ENCODE measurements around the gene GPHN. TPM values are rescaled to one million over a fixed set of nuclear protein-coding genes. Genes with fewer than 3 reads are reported as not detected.
A peak's percentile ranks its signal among the peaks of the same experiment; 100 is the strongest.

The GPHN gene
- polyA plus RNA-seq, 4 donors, result 10.0 to 26.2 (median 22.4) TPM

DNA sequence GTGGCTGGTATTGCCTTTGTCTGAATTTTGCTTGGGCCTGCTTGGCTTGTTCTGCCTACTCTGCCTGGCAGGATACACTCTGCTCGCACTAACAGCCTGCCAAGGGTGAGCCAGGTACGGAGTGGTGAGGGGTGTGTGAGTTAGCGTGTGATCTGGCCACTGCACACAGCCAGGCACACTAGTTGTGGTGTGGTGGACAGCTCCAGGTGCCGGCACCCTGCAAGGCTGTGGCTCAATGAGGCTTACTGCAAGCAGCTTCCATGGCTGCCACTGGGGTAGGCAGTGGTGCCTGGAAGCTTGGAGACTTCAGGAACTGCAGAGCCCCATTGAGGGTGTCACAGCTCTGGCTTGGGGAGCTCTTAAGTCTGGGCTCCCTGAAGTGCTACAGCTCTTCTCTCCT lies 87.4 kb downstream of the GPHN start:
- H3K36me3 ChIP-seq (ENCODE audit: control insufficient read depth in 3 of 3, insufficient read depth in 2 of 3, low read depth in 1 of 3, low read length in 3 of 3), result peaks cover 0 to 2% (median 0%) of the 10 kb centered on the region in 3 donors
- H3K4me3 ChIP-seq (ENCODE audit: low read depth in 1 of 3, low read length in 3 of 3), result no peak overlapping the region
- H3K27ac ChIP-seq (ENCODE audit: low read depth in 1 of 3, low read length in 2 of 3), result no peak overlapping the region
- no peak for DNase-seq
- H3K27me3 ChIP-seq (ENCODE audit: control insufficient read depth in 3 of 3, insufficient read depth in 3 of 3, low read length in 3 of 3), result no peaks in the 10 kb centered on the region
- peaks cover 0 to 26% of the 10 kb centered on the region in 2 donors for H3K9me3 ChIP-seq (ENCODE audit: control insufficient read depth in 2 of 2, insufficient read depth in 1 of 2, low read depth in 1 of 2, low read length in 1 of 2)
- FAIRE-seq, result no peak
- no peaks in the 10 kb centered on the region for H3K4me1 ChIP-seq (ENCODE audit: control insufficient read depth in 3 of 3, insufficient read depth in 2 of 3, low read depth in 1 of 3, low read length in 2 of 3)
- WGBS, 3 donors, result 94 to 98% (median 96%) methylated on average over 4 of the region's 4 CpGs

DNA sequence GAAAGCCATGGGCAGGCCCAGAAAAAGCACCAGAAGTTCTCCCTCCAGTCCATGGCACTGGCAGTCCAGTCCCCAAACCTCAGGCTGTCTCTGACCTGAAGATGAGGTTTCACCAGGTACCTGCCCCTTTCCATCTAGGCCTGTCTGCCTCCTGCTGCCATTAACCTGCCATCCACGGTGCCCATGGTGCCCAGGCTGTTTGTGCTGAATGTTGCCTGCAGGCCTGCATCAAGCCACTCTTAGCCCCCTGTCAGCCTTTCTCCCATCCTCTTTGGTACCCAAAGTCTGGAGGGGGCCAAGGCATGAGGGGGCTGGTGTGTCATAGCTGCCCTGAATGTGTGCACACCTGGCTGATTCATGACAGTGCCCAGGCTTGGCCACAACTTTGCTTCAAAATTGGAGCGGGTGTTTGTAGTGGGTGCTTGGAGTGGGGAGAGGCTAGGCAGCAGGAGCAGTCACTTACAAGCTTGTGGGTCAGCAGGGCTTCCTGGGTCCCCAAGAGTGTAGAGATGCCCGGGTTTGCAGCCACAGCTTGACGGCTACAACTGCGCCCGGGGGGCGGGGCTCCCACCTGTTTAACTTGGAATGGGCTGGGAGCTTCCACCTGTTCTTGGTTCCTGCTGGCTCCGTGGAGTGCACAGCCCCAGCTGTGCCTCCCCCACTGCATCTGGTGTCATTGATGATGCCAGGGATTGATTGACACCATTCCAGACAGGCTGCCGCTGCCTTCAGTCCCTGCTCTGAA lies 88.5 kb downstream of the GPHN start:
- Histone ChIP-seq H3K27me3 (ENCODE audit: control insufficient read depth in 3 of 3, insufficient read depth in 3 of 3, low read length in 3 of 3) (no peaks in the 10 kb centered on the region), H3K4me1 (ENCODE audit: control insufficient read depth in 3 of 3, insufficient read depth in 2 of 3, low read depth in 1 of 3, low read length in 2 of 3) (no peaks in the 10 kb centered on the region), H3K27ac (ENCODE audit: low read depth in 1 of 3, low read length in 2 of 3) (no peak overlapping the region), H3K9me3 (ENCODE audit: control insufficient read depth in 2 of 2, insufficient read depth in 1 of 2, low read depth in 1 of 2, low read length in 1 of 2) (peaks cover 0 to 26% of the 10 kb centered on the region in 2 donors), H3K36me3 (ENCODE audit: control insufficient read depth in 3 of 3, insufficient read depth in 2 of 3, low read depth in 1 of 3, low read length in 3 of 3) (peaks cover 0 to 2% (median 0%) of the 10 kb centered on the region in 3 donors), H3K4me3 (ENCODE audit: low read depth in 1 of 3, low read length in 3 of 3) (no peak overlapping the region)
- 93 to 96% (median 95%) methylated on average over 9 of the region's 9 CpGs for WGBS, 3 donors
- DNase-seq, result no peak
- FAIRE-seq, result no peak

DNA sequence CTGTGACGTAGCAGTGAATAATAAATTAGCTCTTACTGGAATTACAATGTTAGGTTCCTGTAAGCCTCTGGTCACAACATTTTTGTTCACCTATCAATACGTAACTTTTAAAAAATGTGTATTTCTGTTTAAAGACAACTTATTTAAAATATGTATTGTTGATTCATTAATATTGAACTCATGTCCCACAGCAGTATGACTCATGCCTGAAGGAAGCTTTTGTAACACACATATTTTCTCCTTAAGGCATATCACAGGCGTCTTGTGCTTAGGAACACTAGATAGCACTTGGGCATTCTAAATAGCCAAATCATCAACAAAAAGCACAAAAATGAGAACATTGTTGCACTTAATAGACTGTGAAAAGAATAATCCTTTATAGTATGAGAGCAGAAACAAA lies 92.5 kb downstream of the GPHN start:
- no peak overlapping the region for H3K4me3 ChIP-seq (ENCODE audit: low read depth in 1 of 3, low read length in 3 of 3)
- H3K9me3 ChIP-seq (ENCODE audit: control insufficient read depth in 2 of 2, insufficient read depth in 1 of 2, low read depth in 1 of 2, low read length in 1 of 2), result peaks cover 0 to 24% of the 10 kb centered on the region in 2 donors
- WGBS, 3 donors, result 90 to 91% (median 91%) methylated on average over 3 of the region's 3 CpGs
- no peaks in the 10 kb centered on the region for H3K27me3 ChIP-seq (ENCODE audit: control insufficient read depth in 3 of 3, insufficient read depth in 3 of 3, low read length in 3 of 3)
- DNase-seq (no peak), FAIRE-seq (no peak)
- peaks cover 0 to 2% (median 0%) of the 10 kb centered on the region in 3 donors for H3K36me3 ChIP-seq (ENCODE audit: control insufficient read depth in 3 of 3, insufficient read depth in 2 of 3, low read depth in 1 of 3, low read length in 3 of 3)
- no peak overlapping the region for H3K27ac ChIP-seq (ENCODE audit: low read depth in 1 of 3, low read length in 2 of 3)
- H3K4me1 ChIP-seq (ENCODE audit: control insufficient read depth in 3 of 3, insufficient read depth in 2 of 3, low read depth in 1 of 3, low read length in 2 of 3), result no peaks in the 10 kb centered on the region

DNA sequence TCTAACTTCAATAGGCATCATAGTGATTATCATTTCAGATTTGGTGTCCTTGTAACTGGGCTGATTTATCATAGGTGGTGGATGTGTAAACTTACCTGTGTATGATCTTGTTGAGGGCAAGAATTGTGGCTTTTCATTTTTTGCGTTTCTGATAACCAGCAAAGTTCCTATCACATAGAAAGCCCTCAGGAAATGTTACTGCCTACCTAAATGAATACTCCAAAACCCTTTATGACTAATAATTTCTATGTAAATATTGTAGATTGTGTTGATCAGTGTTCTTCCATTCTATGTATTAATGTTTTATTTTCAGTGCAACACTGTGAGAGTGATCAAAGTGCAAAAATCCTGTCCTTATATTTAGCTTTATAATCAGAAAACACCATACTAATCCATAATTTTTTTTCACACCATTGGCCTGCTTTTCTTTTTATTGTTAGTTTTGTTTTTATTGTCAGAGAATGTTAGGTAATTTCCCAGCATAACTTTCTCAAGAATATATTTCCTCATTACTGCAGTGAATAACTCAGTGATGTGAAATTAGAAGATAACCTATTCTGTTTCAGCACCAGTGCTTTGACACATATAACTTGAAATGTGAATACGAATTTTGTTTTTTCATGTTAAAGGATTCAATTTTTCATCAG lies 94.1 kb downstream of the GPHN start:
- Histone ChIP-seq H3K27ac (ENCODE audit: low read depth in 1 of 3, low read length in 2 of 3) (no peak overlapping the region), H3K4me3 (ENCODE audit: low read depth in 1 of 3, low read length in 3 of 3) (no peak overlapping the region), H3K36me3 (ENCODE audit: control insufficient read depth in 3 of 3, insufficient read depth in 2 of 3, low read depth in 1 of 3, low read length in 3 of 3) (peaks cover 0 to 2% (median 0%) of the 10 kb centered on the region in 3 donors), H3K27me3 (ENCODE audit: control insufficient read depth in 3 of 3, insufficient read depth in 3 of 3, low read length in 3 of 3) (no peaks in the 10 kb centered on the region), H3K4me1 (ENCODE audit: control insufficient read depth in 3 of 3, insufficient read depth in 2 of 3, low read depth in 1 of 3, low read length in 2 of 3) (no peaks in the 10 kb centered on the region), H3K9me3 (ENCODE audit: control insufficient read depth in 2 of 2, insufficient read depth in 1 of 2, low read depth in 1 of 2, low read length in 1 of 2) (peaks cover 0 to 8% of the 10 kb centered on the region in 2 donors)
- FAIRE-seq (no peak), DNase-seq (peak; percentile 3 to 15)
- WGBS, 3 donors, result 6 to 40% (median 8%) methylated on average over 2 of the region's 2 CpGs

DNA sequence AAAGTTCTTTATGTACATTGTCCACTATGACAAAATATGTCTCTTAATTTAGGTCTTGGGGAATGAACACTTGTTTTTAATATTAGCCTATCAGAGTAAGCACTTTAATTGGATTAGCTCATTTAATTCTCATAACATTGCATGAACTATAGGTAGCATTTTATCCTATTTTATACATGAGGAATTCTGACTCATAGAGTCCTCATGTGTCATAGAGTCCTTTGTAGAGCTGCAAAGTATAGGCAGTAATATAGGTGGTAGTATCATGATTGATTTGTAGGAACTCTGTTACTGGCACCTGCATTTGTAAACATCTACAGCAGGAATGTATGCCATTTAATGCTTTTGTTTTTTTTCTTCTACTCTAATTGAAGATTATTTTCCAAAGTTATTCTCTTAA lies 96.0 kb downstream of the GPHN start:
- H3K4me3 ChIP-seq (ENCODE audit: low read depth in 1 of 3, low read length in 3 of 3), result no peak overlapping the region
- H3K36me3 ChIP-seq (ENCODE audit: control insufficient read depth in 3 of 3, insufficient read depth in 2 of 3, low read depth in 1 of 3, low read length in 3 of 3), result no peaks in the 10 kb centered on the region
- H3K27me3 ChIP-seq (ENCODE audit: control insufficient read depth in 3 of 3, insufficient read depth in 3 of 3, low read length in 3 of 3), result no peaks in the 10 kb centered on the region
- H3K27ac ChIP-seq (ENCODE audit: low read depth in 1 of 3, low read length in 2 of 3), result no peak overlapping the region
- DNase-seq (no peak), FAIRE-seq (no peak)
- no peaks in the 10 kb centered on the region for H3K9me3 ChIP-seq (ENCODE audit: control insufficient read depth in 2 of 2, insufficient read depth in 1 of 2, low read depth in 1 of 2, low read length in 1 of 2)
- no peaks in the 10 kb centered on the region for H3K4me1 ChIP-seq (ENCODE audit: control insufficient read depth in 3 of 3, insufficient read depth in 2 of 3, low read depth in 1 of 3, low read length in 2 of 3)

DNA sequence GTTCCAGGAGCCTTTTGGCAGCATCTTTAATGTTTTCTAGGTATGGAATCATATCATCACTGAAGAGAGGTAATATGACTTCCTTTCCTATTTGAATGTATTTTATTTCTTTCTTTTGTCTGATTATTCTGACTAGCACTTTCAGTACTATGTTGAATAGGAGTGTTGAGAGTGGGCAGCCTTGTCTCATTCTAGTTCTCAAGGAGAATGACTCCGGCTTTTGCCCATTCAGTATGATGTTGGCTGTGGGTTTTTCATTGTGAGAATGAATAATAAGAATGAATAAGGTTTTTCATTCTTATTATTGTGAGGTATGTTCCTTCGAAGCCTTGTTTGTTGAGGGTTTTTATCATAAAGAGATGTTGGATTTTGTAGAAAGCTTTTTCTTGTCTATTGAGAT lies 98.9 kb downstream of the GPHN start:
- no peak overlapping the region for H3K4me3 ChIP-seq (ENCODE audit: low read depth in 1 of 3, low read length in 3 of 3)
- H3K27me3 ChIP-seq (ENCODE audit: control insufficient read depth in 3 of 3, insufficient read depth in 3 of 3, low read length in 3 of 3), result no peaks in the 10 kb centered on the region
- no peak for DNase-seq
- no peaks in the 10 kb centered on the region for H3K4me1 ChIP-seq (ENCODE audit: control insufficient read depth in 3 of 3, insufficient read depth in 2 of 3, low read depth in 1 of 3, low read length in 2 of 3)
- H3K27ac ChIP-seq (ENCODE audit: low read depth in 1 of 3, low read length in 2 of 3), result no peak overlapping the region
- FAIRE-seq, result no peak
- H3K9me3 ChIP-seq (ENCODE audit: control insufficient read depth in 2 of 2, insufficient read depth in 1 of 2, low read depth in 1 of 2, low read length in 1 of 2), result peaks cover 0 to 7% of the 10 kb centered on the region in 2 donors
- 75 to 89% (median 78%) methylated on average over 2 of the region's 2 CpGs for WGBS, 3 donors
- H3K36me3 ChIP-seq (ENCODE audit: control insufficient read depth in 3 of 3, insufficient read depth in 2 of 3, low read depth in 1 of 3, low read length in 3 of 3), result no peaks in the 10 kb centered on the region

DNA sequence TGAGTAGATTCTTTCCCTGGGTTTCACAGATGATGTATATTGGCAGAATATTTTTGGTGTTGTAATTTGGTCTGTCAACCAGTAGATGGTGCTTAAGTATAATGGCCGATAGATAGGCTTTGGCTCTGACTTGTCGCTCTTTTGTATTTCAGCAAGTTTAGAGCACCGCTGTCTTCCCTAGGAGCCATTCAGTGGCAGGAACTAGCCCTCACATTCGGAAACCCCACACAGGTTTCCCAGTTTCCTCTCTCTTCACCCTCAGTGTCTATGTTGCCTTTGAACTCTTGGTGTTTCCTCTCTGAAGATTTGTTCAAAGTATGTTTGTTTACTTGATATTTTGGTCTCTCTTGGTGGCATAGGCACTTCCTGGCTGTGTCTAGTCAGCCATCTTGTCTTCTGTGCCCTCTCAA lies 102.2 kb downstream of the GPHN start:
- 70 to 90% (median 82%) methylated on average over 4 of the region's 4 CpGs for WGBS, 3 donors
- H3K27ac ChIP-seq (ENCODE audit: low read depth in 1 of 3, low read length in 2 of 3), result no peak overlapping the region

DNA sequence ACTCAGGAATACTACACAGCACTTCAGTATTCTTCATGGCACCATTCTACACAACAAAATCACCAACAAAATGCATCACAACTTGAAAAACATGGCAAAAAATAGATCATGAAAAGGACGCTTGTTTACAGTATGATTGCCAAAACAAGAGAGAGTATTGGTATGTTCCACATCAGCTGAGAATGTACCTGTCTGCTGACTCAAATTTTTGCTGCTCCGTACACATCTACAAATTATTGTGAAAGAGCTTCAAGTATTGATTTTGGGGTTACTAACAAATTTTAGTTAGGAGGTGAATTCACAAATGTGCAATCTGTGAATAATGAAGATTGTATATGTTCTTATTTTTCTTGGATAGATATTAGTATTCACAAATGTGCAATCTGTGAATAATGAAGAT lies 105.4 kb downstream of the GPHN start:
- Histone ChIP-seq H3K27me3 (ENCODE audit: control insufficient read depth in 3 of 3, insufficient read depth in 3 of 3, low read length in 3 of 3) (no peaks in the 10 kb centered on the region), H3K36me3 (ENCODE audit: control insufficient read depth in 3 of 3, insufficient read depth in 2 of 3, low read depth in 1 of 3, low read length in 3 of 3) (peaks cover 0 to 3% (median 0%) of the 10 kb centered on the region in 3 donors), H3K4me3 (ENCODE audit: low read depth in 1 of 3, low read length in 3 of 3) (no peak overlapping the region), H3K9me3 (ENCODE audit: control insufficient read depth in 2 of 2, insufficient read depth in 1 of 2, low read depth in 1 of 2, low read length in 1 of 2) (peaks cover 4 to 26% of the 10 kb centered on the region in 2 donors), H3K27ac (ENCODE audit: low read depth in 1 of 3, low read length in 2 of 3) (no peak overlapping the region), H3K4me1 (ENCODE audit: control insufficient read depth in 3 of 3, insufficient read depth in 2 of 3, low read depth in 1 of 3, low read length in 2 of 3) (no peaks in the 10 kb centered on the region)
- DNase-seq (no peak), FAIRE-seq (no peak)
- 90 to 92% (median 92%) methylated on average over 2 of the region's 2 CpGs for WGBS, 3 donors

More for the DNA sequence above, 102.2 kb downstream of the GPHN start:
- H3K27me3 ChIP-seq (ENCODE audit: control insufficient read depth in 3 of 3, insufficient read depth in 3 of 3, low read length in 3 of 3), result no peaks in the 10 kb centered on the region
- H3K4me3 ChIP-seq (ENCODE audit: low read depth in 1 of 3, low read length in 3 of 3), result no peak overlapping the region
- DNase-seq (no peak), FAIRE-seq (no peak)
- peaks cover 0 to 10% of the 10 kb centered on the region in 2 donors for H3K9me3 ChIP-seq (ENCODE audit: control insufficient read depth in 2 of 2, insufficient read depth in 1 of 2, low read depth in 1 of 2, low read length in 1 of 2)
- no peaks in the 10 kb centered on the region for H3K36me3 ChIP-seq (ENCODE audit: control insufficient read depth in 3 of 3, insufficient read depth in 2 of 3, low read depth in 1 of 3, low read length in 3 of 3)
- no peaks in the 10 kb centered on the region for H3K4me1 ChIP-seq (ENCODE audit: control insufficient read depth in 3 of 3, insufficient read depth in 2 of 3, low read depth in 1 of 3, low read length in 2 of 3)
